GM19240 (cell line): ENCODE measurements around the gene TRPV2.

Experiments used
- DNase-seq: peaks from one replicate; pipeline ENCODE4 v3.0.0; 2011; ENCODE audit warnings: low spot score; ENCODE audit not compliant: insufficient read length

Gene TRPV2

GRCh38 chr17:16453493-16453851 lies 38.1 kb downstream of the TRPV2 start:
- no peak for DNase-seq

GRCh38 chr17:16455997-16456741 lies 40.8 kb downstream of the TRPV2 start:
- DNase-seq, result no peak

GRCh38 chr17:16456742-16457316 lies 41.5 kb downstream of the TRPV2 start:
- no peak for DNase-seq

GRCh38 chr17:16459271-16459670 lies 43.9 kb downstream of the TRPV2 start:
- DNase-seq, result no peak

DNA sequence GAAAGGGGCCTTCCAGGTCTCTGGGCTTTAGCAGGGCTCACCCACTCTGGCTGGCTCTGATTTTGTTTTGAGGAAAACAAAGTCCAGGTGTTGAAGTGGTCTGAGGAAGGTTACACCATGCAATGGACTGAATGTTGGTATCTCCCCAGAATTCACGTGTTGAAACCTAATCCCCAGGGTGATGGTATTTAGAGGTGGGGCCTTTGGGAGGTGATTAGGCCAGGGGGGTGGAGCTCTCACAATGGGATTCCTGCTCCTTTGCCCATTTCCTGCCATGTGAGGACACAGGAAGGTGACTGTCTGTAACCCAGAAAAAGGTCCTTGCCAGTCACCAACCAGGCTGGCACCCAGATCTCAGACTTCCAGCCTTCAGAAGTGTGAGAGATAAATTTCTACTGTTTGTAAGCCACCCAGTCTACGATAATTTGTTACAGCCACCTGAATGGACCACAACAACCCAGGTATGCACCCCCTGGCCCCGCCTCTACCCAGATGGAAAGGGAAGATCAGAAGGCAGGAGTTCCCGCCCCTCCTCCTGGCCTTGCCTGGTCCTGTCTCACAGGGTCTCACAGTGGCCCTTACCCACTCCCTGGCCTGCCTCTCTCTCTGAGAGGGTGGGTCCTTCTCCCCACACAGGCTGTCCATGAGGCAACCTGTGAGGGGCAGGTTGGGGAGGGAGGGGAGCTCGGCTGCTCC lies 44.6 kb downstream of the TRPV2 start:
- no peak for DNase-seq

GRCh38 chr17:16460796-16461605 lies 45.6 kb downstream of the TRPV2 start:
- DNase-seq, result no peak

DNA sequence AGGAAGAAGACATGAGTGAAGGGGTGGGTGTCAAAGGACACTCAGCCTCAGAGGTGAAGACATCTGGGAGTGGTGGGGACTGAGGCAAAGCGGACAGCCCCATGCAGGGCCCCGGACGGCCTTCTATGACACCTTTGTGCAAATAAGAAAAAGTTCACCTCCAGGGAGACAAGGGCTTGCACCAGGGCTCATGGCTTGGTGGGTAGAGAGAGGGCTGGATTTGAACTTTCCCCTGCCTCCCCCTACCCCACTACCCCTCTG lies 46.2 kb downstream of the TRPV2 start:
- DNase-seq, result no peak

DNA sequence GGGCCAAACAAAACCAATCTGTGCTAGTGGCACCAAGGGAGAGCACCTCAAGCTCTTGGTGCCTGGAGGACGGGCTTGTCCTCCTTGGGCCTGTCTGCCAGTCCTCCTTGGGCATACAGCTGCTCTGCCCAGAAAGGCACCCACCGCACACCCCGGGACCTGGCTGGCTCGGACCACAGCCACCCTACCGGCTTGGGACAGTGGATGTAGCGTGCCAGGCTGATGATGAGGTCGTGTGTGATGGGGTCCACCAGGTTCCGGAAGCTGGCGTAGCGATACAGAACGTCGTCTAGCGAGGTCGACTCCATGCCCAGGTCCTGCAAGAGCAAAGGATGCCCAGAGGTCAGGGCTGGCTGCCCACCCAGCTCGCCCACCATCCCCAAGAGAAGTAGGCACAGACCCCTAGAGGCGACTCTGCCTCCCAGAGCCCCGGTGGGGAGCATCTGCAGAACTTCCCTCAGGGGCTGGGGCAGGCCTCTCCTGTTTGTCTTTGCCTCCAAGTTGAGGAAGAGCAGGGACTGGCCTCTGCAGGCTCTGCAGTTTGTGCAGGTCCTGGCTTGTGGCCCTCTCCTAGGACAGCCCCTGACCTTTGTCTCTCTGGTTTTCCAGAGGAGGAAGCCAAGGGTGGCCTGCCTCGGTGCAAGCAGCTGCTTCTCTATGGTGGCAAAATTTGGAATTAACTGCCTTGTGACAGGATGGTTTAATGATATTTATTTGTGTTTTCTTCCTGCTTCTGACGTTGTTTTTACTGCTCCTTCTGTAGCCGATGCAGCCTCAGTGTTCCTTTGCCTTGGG lies 46.9 kb downstream of the TRPV2 start:
- no peak for DNase-seq

DNA sequence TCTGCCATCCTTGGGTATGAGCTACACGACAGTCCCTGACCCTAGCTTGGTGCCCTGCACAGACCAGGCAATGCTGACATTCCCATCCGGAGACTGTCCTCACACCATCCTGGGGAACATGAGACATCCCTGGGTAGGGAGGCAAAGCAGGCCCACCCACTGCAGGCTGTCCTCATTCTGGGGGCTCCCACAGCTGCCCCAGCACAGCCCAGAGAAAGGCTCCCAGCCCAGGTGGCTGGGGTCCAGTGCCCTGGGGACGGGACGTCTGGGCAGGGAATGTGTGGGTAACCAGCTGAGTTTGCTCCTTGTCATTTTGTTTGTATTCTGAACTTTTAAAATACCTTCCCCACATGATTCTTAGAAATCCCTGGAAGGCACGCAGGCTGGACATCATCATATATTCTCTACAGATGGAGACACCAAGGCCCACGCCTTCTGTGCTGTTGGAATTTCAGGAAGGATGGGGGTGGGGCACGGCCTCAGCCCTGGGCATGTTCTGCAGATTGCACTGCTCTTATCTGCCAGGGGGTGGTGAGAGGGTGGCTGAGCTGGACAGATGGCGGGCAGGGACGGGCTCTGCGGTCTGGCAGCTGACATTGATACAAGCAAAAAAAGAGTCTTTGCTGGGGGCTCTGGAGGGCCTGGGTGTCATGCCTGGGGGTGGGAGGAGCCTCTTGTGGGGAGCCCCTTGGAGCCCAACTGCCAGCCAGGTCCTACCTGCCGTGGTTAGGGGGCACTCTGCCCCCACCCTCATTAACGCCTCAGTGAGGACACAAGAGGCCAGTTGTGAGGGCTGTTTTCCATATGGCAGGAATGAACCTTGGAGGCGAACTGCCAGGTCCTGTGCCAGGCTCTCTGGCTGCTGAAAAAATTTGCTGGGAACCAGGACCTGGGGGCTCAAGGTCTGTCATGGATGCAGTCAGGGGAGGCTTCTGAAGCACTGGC lies 48.3 kb downstream of the TRPV2 start:
- no peak for DNase-seq

- DNase-seq, result no peak
Observed at GRCh38 chr17:16464303-16465051, 49.1 kb downstream of the TRPV2 start.

- no peak for DNase-seq
Observed at GRCh38 chr17:16465052-16465312, 49.6 kb downstream of the TRPV2 start.

DNA sequence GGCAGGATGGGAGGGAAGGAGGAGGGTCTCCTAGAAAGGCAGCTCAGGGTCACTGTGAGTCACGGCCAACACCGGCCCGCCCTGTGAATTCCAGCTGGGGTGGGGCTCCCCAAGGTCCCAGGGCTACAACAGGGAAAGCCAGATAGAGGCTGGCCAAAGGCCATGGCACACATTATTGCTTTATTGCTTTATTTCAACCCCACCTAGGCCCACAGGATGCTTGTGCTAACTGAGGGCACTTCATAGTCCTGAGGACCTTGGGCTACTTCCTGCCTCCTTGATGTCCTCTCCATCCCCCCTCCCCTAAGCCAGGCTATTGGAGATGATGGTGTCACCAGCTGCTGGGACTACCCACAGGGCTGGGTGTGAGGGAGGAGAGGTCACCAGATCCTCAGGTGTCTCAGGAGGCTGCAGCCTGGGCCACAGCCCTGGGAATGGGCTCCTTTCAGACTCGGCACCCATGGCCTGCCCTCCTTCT lies 50.5 kb downstream of the TRPV2 start:
- DNase-seq, result no peak

DNA sequence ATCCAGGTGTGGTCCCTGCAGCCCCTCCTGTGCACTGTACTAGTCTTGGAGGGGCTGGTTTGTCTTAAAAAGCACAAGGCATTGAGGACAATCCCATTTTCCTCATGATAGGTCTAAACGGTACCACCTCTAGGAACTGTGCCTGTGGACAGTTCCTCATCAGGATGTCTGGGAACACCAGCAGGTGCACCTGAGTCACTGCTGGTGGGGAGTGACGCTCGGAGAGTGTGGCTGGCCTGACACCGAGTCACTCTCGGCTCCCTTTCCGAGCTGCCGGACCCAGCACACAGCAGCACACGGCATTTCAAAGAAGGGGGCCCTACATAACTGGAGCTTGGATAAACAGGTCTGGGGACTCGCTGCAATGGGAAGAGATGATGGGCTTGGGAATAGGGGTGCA lies 51.0 kb downstream of the TRPV2 start:
- DNase-seq, result no peak

DNA sequence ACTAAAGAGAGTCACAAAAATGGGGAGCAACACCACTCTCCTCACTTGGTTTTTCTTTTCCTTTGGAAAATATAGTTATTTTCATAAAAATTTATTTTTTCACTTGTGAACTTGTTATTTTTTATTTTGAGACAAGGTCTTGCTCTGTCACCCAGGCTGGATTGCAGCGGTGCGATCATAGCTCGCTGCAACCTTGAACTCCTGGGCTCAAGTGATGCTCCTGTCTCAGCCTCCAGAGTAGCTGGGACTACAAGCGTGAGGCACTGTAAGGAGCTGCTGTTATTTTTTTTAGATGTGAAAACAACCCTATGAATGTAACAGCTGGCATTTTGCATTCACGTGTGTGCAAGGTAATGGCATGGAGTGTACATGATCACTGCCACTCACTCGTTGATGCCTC lies 51.7 kb downstream of the TRPV2 start:
- no peak for DNase-seq

DNA sequence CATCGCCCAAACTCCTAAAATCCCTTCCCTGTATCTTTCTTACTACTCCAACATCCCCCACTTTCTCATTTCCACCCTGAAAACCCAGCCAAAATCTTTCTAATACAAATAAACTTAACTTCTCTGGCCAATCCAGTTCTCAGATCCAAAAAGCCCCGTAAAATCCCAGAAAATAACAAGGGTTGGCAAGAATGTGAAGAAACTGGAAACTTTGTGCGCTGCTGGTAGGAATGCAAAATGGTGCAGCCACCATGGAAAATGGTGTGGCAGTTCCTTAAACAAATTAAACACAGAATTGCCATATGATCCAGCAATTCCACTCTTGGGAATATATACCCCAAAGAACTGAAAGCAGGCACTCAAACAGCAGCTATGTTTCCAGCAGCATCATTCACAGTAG lies 52.5 kb downstream of the TRPV2 start:
- no peak for DNase-seq

DNA sequence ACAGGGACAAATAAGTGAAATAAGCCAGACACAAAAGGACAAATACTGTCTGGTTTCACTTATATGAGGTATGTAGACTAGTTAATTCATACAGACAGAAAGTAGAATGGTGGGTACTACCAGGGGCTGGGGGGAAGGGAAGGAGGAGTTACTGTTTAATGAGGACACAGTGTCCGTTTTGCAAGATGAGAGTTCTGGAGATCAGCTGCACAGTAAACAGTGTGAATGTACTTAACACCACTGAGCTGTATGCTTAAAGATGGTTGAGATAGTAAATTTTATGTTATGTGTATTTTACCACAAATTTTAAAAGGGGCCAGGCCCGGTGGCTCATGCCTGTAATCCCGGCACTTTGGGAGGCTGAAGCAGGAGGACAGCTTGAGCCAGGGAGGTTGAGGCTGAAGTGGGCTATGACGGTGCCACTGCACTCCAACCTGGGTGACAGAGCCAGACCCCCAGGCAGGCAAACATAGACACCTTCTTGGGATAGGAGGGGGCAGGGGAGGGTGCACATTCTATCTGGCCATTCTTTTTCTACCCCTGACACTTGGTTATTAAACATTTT lies 53.1 kb downstream of the TRPV2 start:
- DNase-seq, result no peak

DNA sequence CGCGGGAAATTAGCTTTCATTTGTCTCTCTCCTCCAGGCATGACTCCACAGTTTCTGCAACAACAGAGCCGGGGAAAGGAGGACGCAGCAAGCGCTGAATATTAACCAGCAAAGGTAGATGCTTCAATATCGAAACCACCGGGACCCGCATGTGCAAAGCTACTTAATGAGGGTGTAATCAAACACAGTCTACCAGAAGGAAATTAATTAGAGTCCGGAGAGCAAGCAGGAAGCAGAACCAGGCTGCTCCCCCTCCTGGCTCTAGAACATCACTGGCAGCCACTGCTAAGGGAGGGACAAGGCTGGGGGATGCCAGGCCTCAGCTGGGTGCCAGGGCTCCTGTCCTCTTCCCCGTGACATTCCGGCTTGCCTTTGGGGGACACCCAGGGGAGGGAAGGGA lies 54.9 kb downstream of the TRPV2 start:
- DNase-seq, result no peak

- DNase-seq, result no peak
Observed at GRCh38 chr17:16471295-16471694, 55.9 kb downstream of the TRPV2 start.

GRCh38 chr17:16472539-16472938 lies 57.2 kb downstream of the TRPV2 start:
- no peak for DNase-seq
